Breast epithelium (tissue), 4 donors: Measurements from ENCODE around the gene CTAG2. TPM values are rescaled to one million over a fixed set of nuclear protein-coding genes. Genes with fewer than 3 reads are reported as not detected.
"Not testable (repeated sequence)": the region's sequence is repeated elsewhere in the genome, so short reads cannot be mapped to it uniquely, and the experiment has no call there.

Experiments
- DNase-seq, 2 donors: peaks; one replicate each; pipeline ENCODE4 v3.0.0-alpha.2; 2019; ENCODE audit warnings: low spot score in 2 of 2
- H3K27ac ChIP-seq, 2 donors: fragments of 200-600 bp; sonication (generic) in 1 of 2; one replicate each; pipeline ENCODE4 v1.5.1; 2016 to 2019; ENCODE audit warnings: mild to moderate bottlenecking in 1 of 2
- H3K27me3 ChIP-seq, 2 donors: fragments of 200-600 bp; sonication (generic) in 1 of 2; one replicate each; pipeline versions ENCODE4 v1.5.1 to v1.6.0; 2017 to 2019; ENCODE audit warnings: control low read depth in 1 of 2, mild to moderate bottlenecking in 1 of 2
- H3K36me3 ChIP-seq: fragments of 200-600 bp; one replicate; pipeline ENCODE4 v1.5.1; 2019
- H3K4me1 ChIP-seq, 2 donors: fragments of 200-600 bp; sonication (generic); one replicate each; pipeline ENCODE4 v1.5.1; 2016 to 2019; ENCODE audit warnings: control low read depth in 1 of 2
- H3K4me3 ChIP-seq, 3 donors: fragments of 200-600 bp; sonication (generic); 1 replicate in 2 of 3; 2 replicates in 1 of 3; pipeline ENCODE4 v1.5.1; 2016 to 2019; ENCODE audit warnings: mild to moderate bottlenecking in 3 of 3, moderate library complexity in 2 of 3
- H3K9me3 ChIP-seq, 2 donors: fragments of 200-600 bp; sonication (generic) in 1 of 2; one replicate each; pipeline ENCODE4 v1.5.1; 2016 to 2019; ENCODE audit warnings: control low read depth in 1 of 2
- CTCF ChIP-seq, 3 donors: fragments of 450-650 bp; IDR thresholded peaks; one replicate each; pipeline ENCODE4 v1.5.1; 2016 to 2017; ENCODE audit warnings: antibody characterized with exemption in 3 of 3, mild to moderate bottlenecking in 3 of 3, moderate library complexity in 3 of 3
- POLR2A ChIP-seq: fragments of 450-650 bp; IDR thresholded peaks from one replicate; pipeline ENCODE4 v1.6.1; 2016; ENCODE audit warnings: antibody characterized with exemption, mild to moderate bottlenecking, moderate library complexity
- POLR2AphosphoS5 ChIP-seq, 3 donors: sonication (generic); formaldehyde crosslinking; IDR thresholded peaks; one replicate each; pipeline ENCODE4 v1.6.1; 2017; ENCODE audit warnings: antibody characterized with exemption in 3 of 3
- intact Hi-C: fragments of 100-400 bp; cut with DNase I; formaldehyde crosslinking; loops from one replicate; pipeline ENCODE4 v1.15.1; 2023; ENCODE audit warnings: low total_unique reads
- total RNA-seq, 3 donors: library from RNA; depleted of rRNA; stranded (reverse); fragments of >200 nt; gene quantifications; one replicate each; pipeline ENCODE4 v1.1.0, GENCODE V29; 2016

The CTAG2 gene
- total RNA-seq, 3 donors from 2014 or later = not detected

- no peaks in the 10 kb centered on the region for H3K4me1 ChIP-seq
- no peak for TF ChIP-seq POLR2A
- no peak for TF ChIP-seq POLR2AphosphoS5 (IDR thresholded peaks at IDR 0.05)
- no peak for TF ChIP-seq CTCF (IDR thresholded peaks at IDR 0.05)
- peaks cover 0 to 16% of the 10 kb centered on the region in 2 donors for H3K27me3 ChIP-seq
- intact Hi-C loops = no loop called here
- no peaks in the 10 kb centered on the region for H3K9me3 ChIP-seq
- no peak overlapping the region for H3K4me3 ChIP-seq
- no peak overlapping the region for H3K27ac ChIP-seq
- DNase-seq = no peak
- H3K36me3 ChIP-seq = no peaks in the 10 kb centered on the region
Observed at GRCh38 chrX:154653048-154653401, 354 bp downstream of the CTAG2 start.

DNA sequence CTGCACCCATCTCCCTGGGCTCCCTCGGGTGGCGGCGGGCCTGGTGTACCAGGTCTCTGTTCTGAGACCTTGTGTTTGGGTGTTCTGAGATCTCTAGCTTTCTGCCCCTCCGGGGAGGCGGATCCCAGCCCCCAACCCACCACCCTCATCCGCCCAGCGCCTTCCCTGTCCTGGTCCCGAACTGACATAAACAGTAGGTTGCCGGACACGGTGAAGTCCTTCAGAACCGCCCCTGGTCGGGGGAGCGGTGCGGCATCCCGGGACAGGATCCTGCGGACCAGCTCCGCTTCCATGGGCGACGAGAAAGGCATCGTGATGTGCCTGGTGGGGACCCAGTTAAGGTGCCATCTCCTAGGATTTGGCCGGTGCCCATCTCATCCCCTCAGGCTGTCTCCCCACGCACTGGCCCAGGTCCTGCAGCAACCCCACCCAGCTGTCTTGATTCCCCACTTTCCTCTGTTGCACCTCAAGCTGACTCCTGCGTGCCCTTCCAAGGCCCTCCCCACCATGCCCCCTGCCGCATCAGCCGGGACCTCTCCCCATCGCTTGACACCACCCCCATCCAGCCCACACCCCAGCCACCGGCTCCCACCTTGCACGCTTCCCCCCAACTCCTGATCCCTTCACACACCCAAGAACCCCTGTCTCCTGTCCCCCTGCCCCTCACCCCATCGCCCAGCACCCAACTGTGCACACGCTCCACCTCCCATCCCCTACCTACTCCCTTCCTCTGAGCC lies 900 bp downstream of the CTAG2 start:
- H3K36me3 ChIP-seq = no peaks in the 10 kb centered on the region
- H3K4me1 ChIP-seq = no peaks in the 10 kb centered on the region
- TF ChIP-seq POLR2A = no peak
- TF ChIP-seq CTCF (IDR thresholded peaks at IDR 0.05) = no peak
- TF ChIP-seq POLR2AphosphoS5 (IDR thresholded peaks at IDR 0.05) = no peak
- H3K27ac ChIP-seq = no peak overlapping the region
- DNase-seq = no peak
- H3K4me3 ChIP-seq = no peak overlapping the region
- no peaks in the 10 kb centered on the region for H3K9me3 ChIP-seq
- intact Hi-C loops = no loop called here
- H3K27me3 ChIP-seq = peaks cover 0 to 16% of the 10 kb centered on the region in 2 donors

- Histone ChIP-seq H3K27me3 (peaks cover 0 to 16% of the 10 kb centered on the region in 2 donors), H3K36me3 (no peaks in the 10 kb centered on the region), H3K9me3 (no peaks in the 10 kb centered on the region), H3K4me1 (no peaks in the 10 kb centered on the region), H3K4me3 (peak overlapping the region in 2 of 3 donors; percentile 5 to 41), H3K27ac (no peak overlapping the region)
- intact Hi-C loops = no loop called here
- no peak for TF ChIP-seq POLR2AphosphoS5 (IDR thresholded peaks at IDR 0.05)
- no peak for TF ChIP-seq POLR2A
- no peak for TF ChIP-seq CTCF (IDR thresholded peaks at IDR 0.05)
- DNase-seq = no peak
Observed at GRCh38 chrX:154650221-154650510, 3.2 kb downstream of the CTAG2 start.

DNA sequence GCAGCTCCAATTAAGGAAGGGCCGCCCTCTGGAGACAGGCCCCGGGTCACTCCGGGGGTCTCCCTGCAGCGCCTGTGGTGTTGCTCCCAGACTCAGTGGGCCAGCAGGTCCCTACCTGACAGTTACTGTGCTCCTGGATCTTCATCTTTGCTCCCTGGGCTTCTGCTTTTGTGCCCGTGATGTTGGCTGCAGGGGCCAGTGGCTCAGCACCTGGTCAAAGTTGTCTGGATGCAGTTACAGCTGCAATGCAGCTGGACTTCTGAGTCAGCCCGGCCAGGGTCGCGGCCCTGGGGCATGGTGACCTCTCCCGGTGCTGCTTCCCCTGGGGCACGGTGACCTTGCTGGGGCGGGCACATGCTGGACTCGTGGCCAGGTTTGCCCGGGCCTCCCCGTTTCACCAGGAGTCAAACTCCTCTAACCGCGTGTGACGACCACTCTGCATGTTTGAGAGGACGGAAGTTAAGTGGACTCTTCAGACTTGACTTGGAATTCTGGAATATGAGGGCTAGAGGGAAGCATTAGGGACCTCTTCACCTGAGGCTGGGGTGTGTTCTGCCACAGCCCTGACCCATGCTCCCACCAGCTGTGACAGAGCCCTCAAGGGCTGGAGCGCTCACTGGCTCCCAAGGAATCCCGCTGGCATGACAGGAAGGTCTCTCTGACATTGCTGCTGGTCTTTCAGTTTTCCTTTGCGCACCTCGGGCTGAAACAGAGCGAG lies 3.7 kb downstream of the CTAG2 start:
- Histone ChIP-seq H3K27ac (no peak overlapping the region), H3K27me3 (peaks cover 0 to 11% of the 10 kb centered on the region in 2 donors), H3K4me1 (no peaks in the 10 kb centered on the region), H3K36me3 (no peaks in the 10 kb centered on the region), H3K4me3 (peak overlapping the region in 2 of 3 donors; percentile 5 to 41), H3K9me3 (no peaks in the 10 kb centered on the region)
- intact Hi-C loops = no loop called here
- no peak for DNase-seq
- no peak for TF ChIP-seq CTCF (IDR thresholded peaks at IDR 0.05)
- TF ChIP-seq POLR2A = no peak
- TF ChIP-seq POLR2AphosphoS5 (IDR thresholded peaks at IDR 0.05) = no peak

DNA sequence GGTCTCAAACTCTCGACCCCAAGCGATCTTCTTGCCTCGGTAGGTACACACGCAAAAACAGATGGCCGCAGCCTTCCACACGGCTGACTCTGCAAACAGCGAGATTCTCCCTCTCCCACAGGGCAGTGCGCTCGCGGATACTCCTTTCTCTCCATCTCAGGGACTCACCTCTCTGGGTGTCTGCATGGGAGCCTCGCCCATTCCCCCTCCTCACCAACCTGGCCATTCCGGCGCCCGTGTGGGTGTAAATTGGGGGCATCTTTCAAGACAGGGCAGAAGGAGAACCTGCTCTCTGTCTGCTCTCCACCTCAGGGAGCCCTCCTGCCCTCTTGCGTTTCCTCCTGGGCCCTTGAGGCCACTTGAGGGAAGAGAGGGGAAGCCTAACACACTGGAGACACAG lies 4.4 kb downstream of the CTAG2 start:
- H3K27me3 ChIP-seq = peaks cover 0 to 11% of the 10 kb centered on the region in 2 donors
- no peaks in the 10 kb centered on the region for H3K4me1 ChIP-seq
- no peaks in the 10 kb centered on the region for H3K9me3 ChIP-seq
- no peak for DNase-seq
- H3K27ac ChIP-seq = no peak overlapping the region
- H3K36me3 ChIP-seq = no peaks in the 10 kb centered on the region
- intact Hi-C loops = no loop called here
- no peak overlapping the region for H3K4me3 ChIP-seq
- no peak for TF ChIP-seq CTCF (IDR thresholded peaks at IDR 0.05)
- no peak for TF ChIP-seq POLR2AphosphoS5 (IDR thresholded peaks at IDR 0.05)
- no peak for TF ChIP-seq POLR2A

- H3K36me3 ChIP-seq, H3K27ac ChIP-seq, DNase-seq, H3K4me1 ChIP-seq, H3K9me3 ChIP-seq, H3K4me3 ChIP-seq, intact Hi-C loops, H3K27me3 ChIP-seq: not testable (repeated sequence)
Observed at GRCh38 chrX:154645745-154646378, 7.5 kb downstream of the CTAG2 start.

DNA sequence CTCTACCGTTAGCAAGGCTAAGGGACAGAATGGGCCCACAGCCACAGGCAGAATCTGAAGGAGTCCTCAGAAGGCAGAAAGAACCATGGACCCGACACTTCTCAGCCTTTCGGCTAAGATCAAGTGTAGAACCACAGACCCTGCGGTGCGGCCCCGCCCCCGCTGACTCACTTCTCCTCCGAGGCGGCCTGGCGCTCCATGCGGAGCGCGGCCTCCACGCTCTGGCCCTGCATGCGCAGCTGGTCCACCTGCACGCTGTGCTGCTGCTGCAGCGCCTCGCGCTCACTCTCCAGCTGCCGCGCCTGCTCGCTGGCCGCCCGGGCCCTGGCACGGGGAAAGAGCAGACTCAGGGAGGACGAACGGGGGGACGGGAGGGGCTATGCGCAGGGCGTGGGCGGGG lies 9.7 kb downstream of the CTAG2 start:
- intact Hi-C loops = not testable (repeated sequence)

More for the DNA sequence above, 9.7 kb downstream of the CTAG2 start:
- not testable (repeated sequence) for H3K9me3 ChIP-seq, H3K27ac ChIP-seq, DNase-seq, H3K36me3 ChIP-seq, H3K4me3 ChIP-seq, H3K27me3 ChIP-seq, H3K4me1 ChIP-seq
